ENCODE measurements around the gene SSTR3.

The SSTR3 gene

GRCh38 chr22:37199760-37200108 lies 12.5 kb downstream of the SSTR3 start:
- ATAC-seq = peak; percentile 7
- Mint-ChIP-seq H3K9me3 (no peaks in the 10 kb centered on the region), H3K27ac (peak overlapping the region; percentile 14 to 96), H3K4me3 (peak overlapping the region; percentile 45 to 85), H3K27me3 (no peaks in the 10 kb centered on the region), H3K4me1 (peaks cover 90% of the 10 kb centered on the region)
- DNase-seq = no peak

DNA sequence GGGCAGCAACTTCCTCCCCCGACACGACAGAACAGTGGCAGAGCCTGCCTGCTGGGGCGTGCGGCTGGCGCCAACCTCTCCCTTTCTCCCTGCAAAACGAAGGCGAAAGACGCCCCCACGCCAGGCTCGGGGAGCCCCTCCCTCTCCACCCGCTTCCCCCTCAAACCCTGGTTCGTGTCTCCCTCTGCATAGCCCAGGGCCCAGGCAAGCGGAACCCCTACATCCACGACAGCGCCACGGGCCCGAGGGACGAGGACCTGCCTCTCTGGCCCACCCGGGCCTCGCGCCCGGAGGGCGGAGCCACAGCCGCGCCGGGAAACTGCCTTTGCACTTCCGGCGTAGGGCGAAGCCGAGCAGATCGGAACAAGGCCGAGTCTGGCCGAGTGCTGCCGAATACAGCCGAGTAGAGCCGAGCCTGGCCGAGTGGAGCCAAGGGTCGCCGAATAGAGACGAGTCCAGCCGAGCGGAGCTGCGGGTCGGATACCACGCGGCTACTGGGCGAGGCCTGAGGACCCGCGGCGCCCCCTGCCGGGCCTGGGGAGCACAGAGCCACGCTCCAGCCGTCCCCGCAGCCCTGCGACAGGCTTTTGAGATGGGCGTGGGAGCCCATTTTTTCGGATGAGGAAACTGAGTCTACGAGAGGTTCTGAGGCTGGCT lies 13.0 kb downstream of the SSTR3 start:
- Mint-ChIP-seq H3K27me3 (no peaks in the 10 kb centered on the region), H3K27ac (peak overlapping the region; percentile 96), H3K9me3 (no peaks in the 10 kb centered on the region), H3K4me3 (peak overlapping the region; percentile 85 to 94), H3K4me1 (peaks cover 90% of the 10 kb centered on the region)
- ATAC-seq = peak; percentile 93
- peak; percentile 100 for DNase-seq

- Mint-ChIP-seq H3K4me1 (peaks cover 90% of the 10 kb centered on the region), H3K27me3 (no peaks in the 10 kb centered on the region)
- peak; percentile 55 for ATAC-seq
These were observed 13.8 kb downstream of the SSTR3 start for GRCh38 chr22:37198258-37199102.

GRCh38 chr22:37197451-37198257 lies 14.6 kb downstream of the SSTR3 start:
- Mint-ChIP-seq H3K27ac (peak overlapping the region; percentile 96), H3K9me3 (no peaks in the 10 kb centered on the region), H3K4me1 (peaks cover 90% of the 10 kb centered on the region), H3K27me3 (no peaks in the 10 kb centered on the region), H3K4me3 (peak overlapping the region; percentile 85 to 94)
- ATAC-seq (no peak), DNase-seq (no peak)

More at GRCh38 chr22:37198258-37199102, 13.8 kb downstream of the SSTR3 start:
- peak; percentile 91 to 92 for DNase-seq
- Mint-ChIP-seq H3K9me3 (no peaks in the 10 kb centered on the region), H3K4me3 (peak overlapping the region; percentile 85 to 94), H3K27ac (peak overlapping the region; percentile 96)

DNA sequence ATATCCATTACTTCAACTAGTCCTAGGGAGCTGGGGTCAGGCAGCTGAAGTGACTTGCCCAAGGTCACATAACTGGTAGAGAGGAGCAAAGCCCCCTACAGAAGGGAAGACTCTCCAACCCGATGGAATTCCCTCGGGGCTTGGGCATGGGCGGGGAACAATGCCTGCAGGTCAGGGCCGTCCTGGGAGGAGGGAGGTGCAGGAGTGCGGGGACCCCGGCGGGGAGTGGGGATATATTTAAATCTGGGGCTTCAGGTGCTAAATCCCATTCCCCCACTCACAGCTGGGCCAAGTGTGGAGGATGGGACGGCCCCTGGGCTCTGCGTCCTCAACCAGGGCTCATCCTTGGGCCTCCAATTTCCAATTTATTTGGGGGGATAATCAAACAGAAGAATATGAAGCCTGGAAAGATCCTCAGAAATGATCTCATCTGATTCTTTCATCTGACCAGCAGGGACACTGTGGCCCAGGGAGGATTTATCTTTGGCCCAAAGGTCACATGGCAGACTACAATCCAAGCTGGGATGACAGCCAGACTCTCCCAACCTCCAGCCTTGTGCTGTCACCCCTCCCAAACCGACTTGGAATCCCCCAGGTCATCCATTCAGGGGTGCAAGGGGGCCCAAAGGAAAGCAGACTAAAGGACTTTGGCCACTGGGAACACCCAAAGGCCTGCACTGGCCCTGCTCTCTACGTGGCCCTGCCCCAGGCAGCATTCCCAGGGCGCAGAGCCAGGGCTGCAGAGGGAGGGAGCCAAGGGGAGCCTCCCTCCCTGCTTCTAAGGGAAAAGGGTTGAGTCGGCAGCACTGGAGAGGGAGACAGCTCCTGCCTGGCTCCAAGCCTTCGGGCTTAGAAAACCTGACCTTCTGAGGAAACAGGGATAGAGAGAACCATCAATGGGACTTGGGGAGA lies 15.5 kb downstream of the SSTR3 start:
- no peaks in the 10 kb centered on the region for H3K9me3 Mint-ChIP-seq
- no peak for DNase-seq
- H3K4me1 Mint-ChIP-seq = peaks cover 90% of the 10 kb centered on the region
- peak overlapping the region; percentile 12 to 85 for H3K4me3 Mint-ChIP-seq
- ATAC-seq = no peak
- no peaks in the 10 kb centered on the region for H3K27me3 Mint-ChIP-seq
- no peak overlapping the region for H3K27ac Mint-ChIP-seq

GRCh38 chr22:37195921-37196320 lies 16.4 kb downstream of the SSTR3 start:
- Mint-ChIP-seq H3K27ac (peak overlapping the region in 1 of 2 donors; percentile 42), H3K9me3 (no peaks in the 10 kb centered on the region), H3K4me1 (peaks cover 82% of the 10 kb centered on the region)

GRCh38 chr22:37194750-37195149 lies 17.5 kb downstream of the SSTR3 start:
- H3K27ac Mint-ChIP-seq = peak overlapping the region in 1 of 2 donors; percentile 67
- H3K9me3 Mint-ChIP-seq = no peaks in the 10 kb centered on the region
- H3K4me3 Mint-ChIP-seq = peak overlapping the region in 1 of 2 donors; percentile 7
- no peaks in the 10 kb centered on the region for H3K27me3 Mint-ChIP-seq
- peaks cover 70% of the 10 kb centered on the region for H3K4me1 Mint-ChIP-seq
- no peak for DNase-seq
- no peak for ATAC-seq

More at GRCh38 chr22:37195921-37196320, 16.4 kb downstream of the SSTR3 start:
- H3K4me3 Mint-ChIP-seq = no peak overlapping the region
- H3K27me3 Mint-ChIP-seq = no peaks in the 10 kb centered on the region
- ATAC-seq = no peak
- DNase-seq = no peak

- no peaks in the 10 kb centered on the region for H3K27me3 Mint-ChIP-seq
- no peaks in the 10 kb centered on the region for H3K9me3 Mint-ChIP-seq
- peak overlapping the region; percentile 90 for H3K27ac Mint-ChIP-seq
- H3K4me3 Mint-ChIP-seq = peak overlapping the region; percentile 50 to 74
- peaks cover 77% of the 10 kb centered on the region for H3K4me1 Mint-ChIP-seq
- peak; percentile 63 for ATAC-seq
- peak; percentile 54 to 65 for DNase-seq
These were observed 18.6 kb downstream of the SSTR3 start for GRCh38 chr22:37193629-37194191.

GRCh38 chr22:37192741-37193140 lies 19.5 kb downstream of the SSTR3 start:
- H3K27me3 Mint-ChIP-seq = no peaks in the 10 kb centered on the region
- ATAC-seq (no peak), DNase-seq (no peak)
- no peaks in the 10 kb centered on the region for H3K9me3 Mint-ChIP-seq
- no peak overlapping the region for H3K4me3 Mint-ChIP-seq
- no peak overlapping the region for H3K27ac Mint-ChIP-seq
- H3K4me1 Mint-ChIP-seq = peaks cover 80% of the 10 kb centered on the region

DNA sequence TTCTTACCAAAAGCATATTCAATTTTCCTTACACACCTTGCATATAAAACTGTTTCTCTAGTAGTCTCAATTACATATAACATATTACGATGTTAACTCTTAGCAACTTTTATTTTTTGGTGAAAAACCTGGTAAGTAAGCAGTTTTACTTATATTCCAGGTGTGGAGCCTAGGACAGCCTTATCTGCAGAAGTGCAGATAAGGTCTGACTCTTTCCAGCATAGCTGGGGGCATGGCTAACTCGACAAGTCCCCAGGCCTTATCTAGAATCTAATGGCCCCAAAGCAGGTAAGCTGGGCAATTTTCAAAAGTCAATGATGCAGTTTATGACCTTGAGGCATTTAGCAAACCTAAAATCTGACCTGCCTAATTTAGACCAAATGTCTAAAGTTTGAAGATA lies 20.1 kb downstream of the SSTR3 start:
- ATAC-seq (no peak), DNase-seq (no peak)
- Mint-ChIP-seq H3K27ac (no peak overlapping the region), H3K4me1 (peaks cover 80% of the 10 kb centered on the region), H3K4me3 (no peak overlapping the region), H3K9me3 (no peaks in the 10 kb centered on the region), H3K27me3 (no peaks in the 10 kb centered on the region)

DNA sequence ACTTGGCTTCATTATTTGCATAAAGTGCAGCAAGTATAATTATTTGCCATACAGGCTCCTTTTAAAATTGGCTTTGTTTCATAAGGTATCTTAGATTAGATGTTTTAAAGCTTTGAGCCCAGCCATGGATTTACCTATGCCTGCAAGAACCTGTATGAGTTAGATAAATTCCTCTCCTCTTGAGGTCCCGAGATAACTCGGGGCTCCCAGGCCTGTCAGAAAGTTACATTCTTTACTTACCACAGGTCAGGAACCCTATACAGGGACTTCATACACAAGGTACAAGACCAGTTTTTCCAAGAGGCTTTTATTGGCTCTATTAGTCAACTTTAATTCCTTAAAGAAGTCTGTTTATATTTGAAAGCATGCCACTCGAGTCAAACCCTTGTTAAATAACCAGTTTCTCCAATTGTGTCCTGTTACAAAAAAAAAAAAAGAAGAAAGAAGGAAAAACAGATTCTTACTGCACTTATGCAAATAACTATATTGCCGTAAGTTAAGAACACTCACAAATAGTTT lies 22.0 kb downstream of the SSTR3 start:
- DNase-seq (no peak), ATAC-seq (no peak)
- no peak overlapping the region for H3K4me3 Mint-ChIP-seq
- no peaks in the 10 kb centered on the region for H3K27me3 Mint-ChIP-seq
- no peak overlapping the region for H3K27ac Mint-ChIP-seq
- H3K9me3 Mint-ChIP-seq = no peaks in the 10 kb centered on the region
- H3K4me1 Mint-ChIP-seq = peaks cover 80% of the 10 kb centered on the region

- Mint-ChIP-seq H3K27ac (peak overlapping the region; percentile 34 to 66), H3K9me3 (no peaks in the 10 kb centered on the region), H3K4me1 (peaks cover 80% of the 10 kb centered on the region), H3K27me3 (no peaks in the 10 kb centered on the region), H3K4me3 (peak overlapping the region; percentile 13 to 64)
- DNase-seq = no peak
- no peak for ATAC-seq
These were observed 23.3 kb downstream of the SSTR3 start for GRCh38 chr22:37188901-37189466.

DNA sequence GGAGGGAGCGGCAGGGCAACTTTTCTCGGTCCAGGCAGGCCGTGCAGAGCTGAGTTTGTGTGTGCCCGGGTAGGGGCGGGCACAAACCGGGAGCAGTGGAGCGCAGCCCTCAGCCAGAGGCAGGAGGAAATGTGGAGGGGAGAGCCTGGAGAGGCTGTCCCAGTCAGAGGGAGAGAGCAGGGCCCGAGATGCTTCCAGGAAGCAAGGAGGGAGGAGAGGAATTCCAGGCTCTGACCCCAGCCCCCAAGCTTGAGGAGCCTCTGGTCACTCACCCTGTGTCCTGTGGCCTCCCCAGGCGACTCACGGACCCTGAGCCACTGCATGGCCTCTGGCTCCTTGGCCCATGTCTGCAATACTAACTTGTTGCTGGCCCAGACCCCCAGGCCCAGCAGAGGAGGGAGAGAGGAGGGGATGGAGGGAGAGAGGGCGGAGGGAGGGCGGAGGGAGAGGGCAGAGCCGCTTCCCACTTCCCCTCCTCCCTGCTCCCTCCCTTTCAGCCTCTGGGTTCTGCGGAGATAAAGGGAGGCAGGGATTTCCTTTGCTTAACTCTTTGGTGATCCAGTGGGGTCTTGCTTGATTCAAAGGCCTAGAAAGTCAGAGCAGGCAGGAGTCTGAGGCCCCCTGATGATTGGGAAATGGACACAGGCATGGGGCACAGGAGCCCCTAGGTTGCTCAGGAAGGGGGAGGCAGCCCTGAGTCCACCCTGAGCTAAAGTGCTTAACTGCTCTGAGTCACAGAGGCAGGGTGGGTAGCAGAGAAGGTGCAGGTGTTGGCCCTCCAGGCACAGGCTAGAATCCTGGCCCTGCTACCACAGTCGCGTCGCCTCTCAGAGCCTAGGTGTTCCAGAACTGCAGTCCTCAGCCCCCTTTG lies 24.2 kb downstream of the SSTR3 start, which contains the start of gene C1QTNF6:
C1QTNF6 (minus strand) TSS at position 357 of the 871 bp plus-strand sequence; CDS start at position 323, 34 bp downstream.
- no peak for DNase-seq
- no peak for ATAC-seq
- Mint-ChIP-seq H3K9me3 (no peaks in the 10 kb centered on the region), H3K27me3 (no peaks in the 10 kb centered on the region), H3K4me1 (peaks cover 80% of the 10 kb centered on the region), H3K27ac (peak within 1 kb of the TSS; percentile 34 to 66), H3K4me3 (peak within 1 kb of the TSS; percentile 13 to 64)

Data from stimulated activated naive CD8-positive, alpha-beta T cell treated with anti-CD3 and anti-CD28 coated beads, Interleukin-15, amount 100 ng/mL, for 72 hours (primary cell).